WI38 (cell line): ENCODE measurements around the gene KRTAP5-1.

Experiments
- H3K4me3 ChIP-seq: 2 replicates; pipeline ENCODE4 v1.5.1; 2011; ENCODE audit warnings: low read depth, mild to moderate bottlenecking, control low read depth, low read length
- CTCF ChIP-seq: IDR thresholded peaks from 2 replicates; pipeline ENCODE4 v1.5.1; 2012; ENCODE audit warnings: low read depth, mild to moderate bottlenecking, control low read depth, low read length

KRTAP5-1 gene

DNA sequence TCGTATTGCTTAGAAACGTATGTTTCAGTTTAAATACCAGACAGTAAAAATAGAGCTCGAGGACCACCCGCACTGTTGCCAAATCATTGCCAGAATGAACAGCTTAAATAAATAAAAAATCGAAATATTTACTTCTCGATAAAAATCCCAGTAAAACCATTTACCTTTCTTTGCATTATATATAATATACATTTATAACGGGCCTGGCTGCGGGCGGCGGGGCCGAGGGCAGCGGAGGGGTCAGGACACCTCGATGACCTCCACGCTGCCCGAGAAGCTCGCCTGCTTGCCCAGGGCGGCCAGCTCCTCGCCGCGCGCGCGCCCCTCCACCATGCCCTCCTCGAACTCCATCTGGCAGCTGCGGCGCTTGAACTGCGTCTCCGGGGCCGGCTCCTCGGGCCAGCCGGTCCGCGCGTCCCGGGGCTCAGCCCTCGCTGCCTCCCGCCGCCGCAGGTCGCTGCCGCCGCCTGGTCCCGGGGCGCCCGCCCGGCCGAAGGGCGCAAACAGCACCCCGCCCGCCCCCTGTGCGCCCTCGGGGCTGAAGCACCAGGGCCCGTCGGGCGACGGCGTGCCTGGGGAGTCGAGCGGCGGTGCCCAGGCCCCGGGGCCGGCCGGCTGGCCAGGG lies 28.7 kb downstream of the KRTAP5-1 start:
- H3K4me3 ChIP-seq = no peak overlapping the region
- TF ChIP-seq CTCF = no peak

GRCh38 chr11:1555713-1556153 lies 29.4 kb downstream of the KRTAP5-1 start:
- TF ChIP-seq CTCF = no peak
- H3K4me3 ChIP-seq = no peak overlapping the region

DNA sequence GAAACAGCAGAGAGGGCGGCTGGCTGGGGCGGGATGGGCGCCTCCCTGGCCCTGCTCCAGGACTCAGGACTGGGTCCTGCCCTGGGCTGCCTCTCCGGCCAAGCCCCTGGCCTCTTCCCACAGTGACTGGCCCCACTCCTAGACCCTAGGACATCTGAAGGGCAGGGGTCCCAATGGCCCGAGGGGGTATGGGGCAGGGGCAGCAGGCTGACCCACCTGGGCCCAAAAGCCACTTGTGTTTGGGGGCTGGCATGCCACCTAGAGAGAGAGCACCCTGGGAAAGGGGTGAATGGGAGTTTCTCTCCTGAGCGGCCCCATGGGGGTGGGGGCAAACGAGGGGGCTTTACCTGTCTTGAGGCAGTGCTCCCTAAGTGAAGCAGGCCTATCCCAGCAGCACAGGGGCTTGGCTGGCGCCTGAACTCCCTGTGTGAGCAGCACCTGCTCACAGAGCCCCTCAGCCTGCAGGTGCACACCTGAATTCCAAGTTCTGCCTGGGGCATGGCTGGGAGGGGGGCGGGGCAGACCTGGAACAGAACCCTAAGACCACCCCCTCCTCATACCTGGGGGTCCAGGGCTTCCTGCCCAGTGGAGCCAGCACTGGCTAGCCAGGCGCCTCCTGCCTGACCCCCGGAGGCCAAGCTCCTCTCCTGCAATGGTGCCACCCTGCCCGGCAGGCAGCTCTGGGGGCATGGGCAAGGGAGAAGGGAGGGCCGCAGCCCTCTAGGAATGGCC lies 29.9 kb downstream of the KRTAP5-1 start:
- H3K4me3 ChIP-seq = no peak overlapping the region
- TF ChIP-seq CTCF = no peak

- no peak for TF ChIP-seq CTCF
- no peak overlapping the region for H3K4me3 ChIP-seq
Measured at GRCh38 chr11:1553808-1554594, 31.1 kb downstream of the KRTAP5-1 start.

DNA sequence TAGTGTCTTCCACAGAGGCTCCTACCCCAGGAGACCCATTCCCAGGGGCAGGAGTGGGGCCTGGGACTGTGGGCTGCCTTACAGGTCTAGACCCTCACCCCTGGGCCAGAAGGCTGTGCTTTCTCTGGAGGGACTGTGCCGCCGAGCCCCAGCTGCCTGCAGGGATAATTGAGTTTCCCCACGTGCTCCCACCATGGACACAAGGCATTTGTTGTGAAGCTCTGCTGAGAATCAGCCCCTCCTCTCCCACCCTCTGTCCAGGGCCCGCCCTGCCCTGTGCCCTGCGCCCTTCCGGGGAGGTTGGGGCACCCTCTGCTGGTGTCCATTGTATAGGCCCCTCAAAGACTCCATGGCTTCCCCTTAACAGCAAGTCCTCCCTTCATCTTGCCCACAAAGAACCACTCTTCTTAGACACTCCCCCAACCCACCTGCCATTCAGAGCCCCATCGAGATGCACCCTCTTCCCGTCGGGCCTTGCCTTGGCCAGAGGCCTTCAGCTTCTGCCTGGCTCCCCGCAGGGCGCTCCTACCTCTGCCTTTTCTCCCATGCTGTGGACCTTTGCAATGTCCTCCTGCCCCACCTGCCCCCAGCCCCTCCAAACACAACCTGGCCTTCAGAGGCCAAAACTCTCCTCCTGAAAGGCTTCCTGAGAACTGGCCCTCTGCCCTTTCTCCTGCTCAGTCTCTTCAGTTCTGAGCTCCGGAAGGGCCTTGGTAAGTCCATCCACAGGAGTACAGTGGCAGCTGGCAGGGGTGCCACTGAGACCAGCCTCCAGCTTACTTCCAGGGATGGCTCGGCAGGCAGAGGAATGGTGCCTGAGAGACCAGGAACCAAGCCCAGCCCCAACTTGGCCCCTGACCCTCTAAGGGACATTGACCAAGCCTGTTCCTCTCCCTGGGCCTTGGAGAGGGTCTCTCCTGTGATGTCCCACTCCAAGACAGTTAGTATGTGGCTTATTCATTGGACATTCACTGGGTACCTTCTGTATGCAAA lies 35.4 kb downstream of the KRTAP5-1 start:
- no peak overlapping the region for H3K4me3 ChIP-seq
- TF ChIP-seq CTCF = no peak

DNA sequence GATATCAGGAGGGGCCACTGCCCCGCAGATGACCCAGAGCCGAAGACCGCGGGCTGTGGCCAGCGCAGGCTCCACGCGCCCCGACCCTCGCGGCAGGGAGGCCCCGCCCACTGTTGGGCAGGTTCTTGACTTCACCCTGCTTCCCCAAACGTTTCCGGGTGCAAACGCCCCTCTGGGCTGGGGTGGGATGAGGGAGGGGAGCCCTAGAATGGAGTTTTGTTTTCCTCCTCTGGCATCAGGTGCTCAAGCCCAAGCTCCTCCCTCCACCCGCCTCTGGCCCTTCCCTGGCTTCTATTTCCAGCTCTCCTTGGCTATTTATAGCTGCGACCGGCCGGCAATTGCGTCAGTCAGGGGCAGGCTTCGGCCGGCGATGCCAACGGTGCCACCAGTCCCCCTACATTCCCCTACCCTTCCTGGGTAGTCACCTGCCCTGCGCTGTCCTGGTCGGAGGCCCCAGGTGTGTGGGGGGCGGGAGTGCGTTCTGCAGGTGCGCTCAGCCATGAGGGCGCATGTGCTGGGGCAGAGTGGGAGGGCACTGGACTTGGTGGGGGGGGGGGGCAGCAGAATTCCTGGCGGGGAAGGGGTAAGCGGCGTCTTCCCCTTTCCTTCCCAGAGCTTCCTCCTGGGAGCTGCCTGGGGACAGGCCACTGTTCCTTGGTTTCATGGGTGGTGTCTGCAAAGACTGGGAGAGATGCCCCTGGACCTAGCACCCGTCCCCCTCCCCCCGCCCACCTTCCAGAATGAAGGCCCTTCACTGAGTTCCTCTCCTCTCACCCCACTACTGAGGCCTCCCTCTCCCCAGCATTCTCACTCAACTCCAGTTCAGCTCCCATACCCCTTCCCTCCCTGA lies 36.6 kb downstream of the KRTAP5-1 start:
- 0 out of 2 replicates have a peak overlapping the region, but pooled peaks have one; percentile 10 for H3K4me3 ChIP-seq
- no peak for TF ChIP-seq CTCF
